WTC11 (cell line): ENCODE measurements around the gene MIPOL1. TPM values are rescaled to one million over a fixed set of nuclear protein-coding genes. Genes with fewer than 3 reads are reported as not detected.
A peak's percentile ranks its signal among the peaks of the same experiment; 100 is the strongest.

ENCODE experiments used
- ATAC-seq: fragments of 200-7000 bp; cut with Tn5 transposase; 2 replicates; pipeline ENCODE4 v1.10.0; 2021; ENCODE audit warnings: mild to moderate bottlenecking, moderate library complexity
- CTCF ChIA-PET: fragments of 300-600 bp; sonication (Branson Sonifier 250); formaldehyde crosslinking; loops from one replicate; lab custom pipeline; 2021; ENCODE audit warnings: antibody characterized with exemption; lab: Charles Lee
- POLR2A ChIA-PET: fragments of 350-600 bp; sonication (Branson Sonifier 250); formaldehyde crosslinking; loops from one replicate; lab custom pipeline; 2021; ENCODE audit warnings: antibody characterized with exemption; lab: Charles Lee
- DNase-seq: peaks from one replicate; pipeline ENCODE4 v3.0.0; 2021; ENCODE audit warnings: low spot score
- H3K27ac Mint-ChIP-seq: 2 replicates; pipeline ENCODE4 v1.8.0; 2021; ENCODE audit warnings: mixed read lengths
- H3K27me3 Mint-ChIP-seq: 2 replicates; pipeline ENCODE4 v1.8.0; 2021; ENCODE audit warnings: low read depth, mild to moderate bottlenecking, moderate library complexity, mixed read lengths
- H3K36me3 Mint-ChIP-seq: 2 replicates; pipeline ENCODE4 v1.8.0; 2021; ENCODE audit warnings: mixed read lengths
- H3K4me1 Mint-ChIP-seq: 2 replicates; pipeline ENCODE4 v1.8.0; 2022; ENCODE audit warnings: mixed read lengths
- H3K4me3 Mint-ChIP-seq: 2 replicates; pipeline ENCODE4 v1.8.0; 2021; ENCODE audit warnings: mild to moderate bottlenecking, moderate library complexity, mixed read lengths
- H3K9me3 Mint-ChIP-seq: 2 replicates; pipeline ENCODE4 v1.8.0; 2021; ENCODE audit warnings: mixed read lengths
- CREM ChIP-seq: sonication (generic); formaldehyde crosslinking; IDR thresholded peaks from 2 replicates; pipeline ENCODE4 v1.8.1; 2022; ENCODE audit warnings: mild to moderate bottlenecking, missing genetic modification reagents, moderate library complexity
- ELF4 ChIP-seq: sonication (generic); formaldehyde crosslinking; IDR thresholded peaks from 2 replicates; pipeline ENCODE4 v1.8.1; 2022; ENCODE audit warnings: low read depth, mild to moderate bottlenecking, moderate library complexity, missing genetic modification reagents
- EMX1 ChIP-seq: fragments of 250-450 bp; sonication (Bioruptor Pico); IDR thresholded peaks from 2 replicates; pipeline ENCODE4 v1.8.0; 2021; ENCODE audit warnings: mild to moderate bottlenecking
- ETV6 ChIP-seq: sonication (generic); formaldehyde crosslinking; IDR thresholded peaks from 2 replicates; pipeline ENCODE4 v1.8.1; 2022; ENCODE audit warnings: mild to moderate bottlenecking, missing genetic modification reagents
- FOXJ3 ChIP-seq: sonication (generic); formaldehyde crosslinking; IDR thresholded peaks from 2 replicates; pipeline ENCODE4 v1.9.0; 2021; ENCODE audit warnings: missing genetic modification reagents, mild to moderate bottlenecking, borderline replicate concordance
- FOXK1 ChIP-seq: sonication (generic); formaldehyde crosslinking; IDR thresholded peaks from 2 replicates; pipeline ENCODE4 v1.8.0; 2022; ENCODE audit warnings: mild to moderate bottlenecking, moderate library complexity, missing genetic modification reagents
- GTF2I ChIP-seq: fragments of 250-450 bp; sonication (Bioruptor Pico); conservative IDR thresholded peaks from 2 replicates; pipeline ENCODE4 v1.4.0; 2021; ENCODE audit warnings: mild to moderate bottlenecking
- KAT7 ChIP-seq: sonication (generic); formaldehyde crosslinking; IDR thresholded peaks from 2 replicates; pipeline ENCODE4 v1.8.1; 2023; ENCODE audit warnings: missing genetic modification reagents, mild to moderate bottlenecking, borderline replicate concordance
- MXD4 ChIP-seq: fragments of 250-450 bp; sonication (Bioruptor Pico); IDR thresholded peaks from 2 replicates; pipeline ENCODE4 v1.8.0; 2021; ENCODE audit warnings: mild to moderate bottlenecking, moderate library complexity, borderline replicate concordance
- NFE2L1 ChIP-seq: sonication (generic); formaldehyde crosslinking; IDR thresholded peaks from 2 replicates; pipeline ENCODE4 v1.8.1; 2023; ENCODE audit warnings: missing genetic modification reagents
- NR1H2 ChIP-seq: sonication (generic); formaldehyde crosslinking; IDR thresholded peaks from 2 replicates; pipeline ENCODE4 v1.9.0; 2021; ENCODE audit warnings: mild to moderate bottlenecking, moderate library complexity, missing genetic modification reagents
- NR2C2 ChIP-seq: sonication (generic); formaldehyde crosslinking; IDR thresholded peaks from 2 replicates; pipeline ENCODE4 v1.8.0; 2022; ENCODE audit warnings: mild to moderate bottlenecking, missing genetic modification reagents
- PRRX2 ChIP-seq: fragments of 250-450 bp; sonication (Bioruptor Pico); IDR thresholded peaks from 2 replicates; pipeline ENCODE4 v1.8.0; 2021; ENCODE audit warnings: mild to moderate bottlenecking
- SOX15 ChIP-seq: fragments of 250-450 bp; sonication (Bioruptor Pico); IDR thresholded peaks from 2 replicates; pipeline ENCODE4 v1.9.0; 2021; ENCODE audit warnings: mild to moderate bottlenecking
- SP1 ChIP-seq: sonication (generic); formaldehyde crosslinking; conservative IDR thresholded peaks from 2 replicates; pipeline ENCODE4 v1.8.1; 2022; ENCODE audit warnings: missing genetic modification reagents
- TEAD4 ChIP-seq: sonication (generic); formaldehyde crosslinking; IDR thresholded peaks from 2 replicates; pipeline ENCODE4 v1.8.0; 2022; ENCODE audit warnings: mild to moderate bottlenecking, missing genetic modification reagents
- ZNF138 ChIP-seq: sonication (generic); formaldehyde crosslinking; conservative IDR thresholded peaks from 2 replicates; pipeline ENCODE4 v1.8.1; 2022; ENCODE audit warnings: mild to moderate bottlenecking, moderate library complexity, missing genetic modification reagents
- ZNF416 ChIP-seq: fragments of 250-450 bp; sonication (Bioruptor Pico); IDR thresholded peaks from 2 replicates; pipeline ENCODE4 v1.9.0; 2021; ENCODE audit warnings: mild to moderate bottlenecking, inconsistent platforms
- ZNF423 ChIP-seq: fragments of 250-450 bp; sonication (Bioruptor Pico); IDR thresholded peaks from 2 replicates; pipeline ENCODE4 v2.1.2; 2022; ENCODE audit warnings: mild to moderate bottlenecking, moderate library complexity
- ZNF671 ChIP-seq: fragments of 250-450 bp; sonication (Bioruptor Pico); IDR thresholded peaks from 2 replicates; pipeline ENCODE4 v1.8.0; 2021; ENCODE audit warnings: mild to moderate bottlenecking
- total RNA-seq: library from RNA; stranded (reverse); gene quantifications from 3 replicates; pipeline ENCODE4 v1.2.3, GENCODE V29; 2021
- TF ChIP-seq, protein P1 (sequence below): fragments of 250-450 bp; sonication (Bioruptor Pico); IDR thresholded peaks from 2 replicates; pipeline ENCODE4 v1.9.0; 2021; ENCODE audit warnings: mild to moderate bottlenecking
- TF ChIP-seq, protein P2 (sequence below): sonication (generic); formaldehyde crosslinking; IDR thresholded peaks from 2 replicates; pipeline ENCODE4 v1.8.0; 2022; ENCODE audit warnings: mild to moderate bottlenecking, missing genetic modification reagents
- TF ChIP-seq, protein P3 (sequence below): sonication (generic); formaldehyde crosslinking; IDR thresholded peaks from 2 replicates; pipeline ENCODE4 v1.8.1; 2022; ENCODE audit warnings: low read depth, mild to moderate bottlenecking, moderate library complexity, missing genetic modification reagents, borderline replicate concordance
- TF ChIP-seq, protein P4 (sequence below): sonication (generic); formaldehyde crosslinking; IDR thresholded peaks from 2 replicates; pipeline ENCODE4 v1.8.1; 2022; ENCODE audit warnings: mild to moderate bottlenecking, moderate library complexity, missing genetic modification reagents
- TF ChIP-seq, protein P5 (sequence below): sonication (generic); formaldehyde crosslinking; IDR thresholded peaks from 2 replicates; pipeline ENCODE4 v1.8.0; 2022; ENCODE audit warnings: mild to moderate bottlenecking, missing genetic modification reagents

MIPOL1 gene
- total RNA-seq, 1 experiment from 2014 or later = 13.1 TPM

DNA sequence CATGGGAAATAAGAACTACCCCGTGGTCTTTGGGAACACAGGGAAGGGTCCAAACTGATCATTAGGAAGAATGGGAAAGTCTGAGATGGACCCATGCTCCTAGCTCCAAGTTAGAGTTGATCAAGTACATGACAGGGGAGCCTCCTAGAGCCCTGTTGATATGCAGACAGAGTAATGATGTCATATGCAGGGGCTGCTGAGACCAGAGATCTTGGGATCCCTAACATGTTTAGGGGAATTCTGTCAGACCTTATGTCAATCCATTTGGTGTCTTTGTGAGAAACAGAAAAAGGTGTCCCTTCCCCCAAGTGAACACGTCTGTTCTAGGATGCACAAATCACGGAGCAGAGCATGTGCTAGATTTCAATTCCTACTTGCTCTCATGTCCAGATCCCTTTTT is 31.9 kb upstream of the MIPOL1 start:
- peaks cover 4% of the 10 kb centered on the region; the same call in 1 of the 2 replicates for H3K36me3 Mint-ChIP-seq
- DNase-seq = no peak
- no peak overlapping the region for H3K4me3 Mint-ChIP-seq
- H3K9me3 Mint-ChIP-seq = peaks cover 10% of the 10 kb centered on the region
- POLR2A ChIA-PET = no interaction called here
- TF ChIP-seq, protein P1, sequence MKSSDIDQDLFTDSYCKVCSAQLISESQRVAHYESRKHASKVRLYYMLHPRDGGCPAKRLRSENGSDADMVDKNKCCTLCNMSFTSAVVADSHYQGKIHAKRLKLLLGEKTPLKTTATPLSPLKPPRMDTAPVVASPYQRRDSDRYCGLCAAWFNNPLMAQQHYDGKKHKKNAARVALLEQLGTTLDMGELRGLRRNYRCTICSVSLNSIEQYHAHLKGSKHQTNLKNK = no peak
- TF ChIP-seq SOX15 (CRISPR knock-in tag) = no peak
- no peaks in the 10 kb centered on the region; the same call in 1 of the 2 replicates for H3K27me3 Mint-ChIP-seq
- no peak for ATAC-seq
- H3K27ac Mint-ChIP-seq = no peak overlapping the region
- CTCF ChIA-PET = no interaction called here
- H3K4me1 Mint-ChIP-seq = peaks cover 46% of the 10 kb centered on the region

DNA sequence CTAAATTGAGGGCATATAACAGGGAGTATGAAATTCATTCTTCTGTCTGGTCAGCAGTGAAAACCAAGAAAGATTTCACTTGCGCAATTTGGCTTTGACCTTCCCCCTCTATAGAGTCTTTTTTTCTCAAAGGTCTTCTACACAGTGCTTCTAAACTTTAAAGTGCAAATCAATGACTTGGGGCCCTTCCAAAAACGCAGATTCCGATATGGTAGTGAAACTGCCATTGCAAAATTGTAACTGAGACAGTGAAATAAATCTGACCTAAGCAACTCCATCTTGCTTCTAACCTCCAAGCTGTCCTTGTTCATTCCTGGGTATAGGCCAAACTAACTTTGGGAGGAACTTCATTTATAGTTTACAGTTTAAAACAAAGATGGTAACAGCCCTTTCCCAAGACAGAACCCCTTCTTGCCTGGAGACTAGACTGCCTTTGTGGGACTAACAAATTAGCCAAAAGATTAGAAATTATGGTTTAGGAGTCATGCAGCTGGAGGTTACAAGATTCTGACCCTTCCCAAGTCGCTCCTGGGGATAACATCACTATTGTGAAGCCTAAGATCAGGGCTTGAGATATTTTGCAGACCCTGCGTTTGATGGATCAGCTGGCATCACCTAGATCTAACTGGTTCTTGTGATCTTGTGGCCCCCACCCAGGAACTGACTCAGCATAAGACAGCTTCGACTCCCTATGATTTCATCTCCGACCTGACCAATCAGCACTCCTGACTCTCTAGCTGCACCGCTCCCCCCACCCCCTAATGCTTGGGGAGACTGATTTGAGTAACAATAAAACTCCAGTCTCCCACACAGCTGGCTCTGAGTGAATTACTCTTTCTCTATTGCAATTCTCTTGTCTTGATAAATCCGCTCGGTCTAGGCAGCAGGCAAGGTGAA is 30.3 kb upstream of the MIPOL1 start:
- peaks cover 2% of the 10 kb centered on the region for H3K9me3 Mint-ChIP-seq
- TF ChIP-seq, protein P2, sequence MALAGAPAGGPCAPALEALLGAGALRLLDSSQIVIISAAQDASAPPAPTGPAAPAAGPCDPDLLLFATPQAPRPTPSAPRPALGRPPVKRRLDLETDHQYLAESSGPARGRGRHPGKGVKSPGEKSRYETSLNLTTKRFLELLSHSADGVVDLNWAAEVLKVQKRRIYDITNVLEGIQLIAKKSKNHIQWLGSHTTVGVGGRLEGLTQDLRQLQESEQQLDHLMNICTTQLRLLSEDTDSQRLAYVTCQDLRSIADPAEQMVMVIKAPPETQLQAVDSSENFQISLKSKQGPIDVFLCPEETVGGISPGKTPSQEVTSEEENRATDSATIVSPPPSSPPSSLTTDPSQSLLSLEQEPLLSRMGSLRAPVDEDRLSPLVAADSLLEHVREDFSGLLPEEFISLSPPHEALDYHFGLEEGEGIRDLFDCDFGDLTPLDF (CRISPR knock-in tag) = no peak
- TF ChIP-seq ETV6 (CRISPR knock-in tag) = peak; percentile 31; the same call in 1 of the 2 replicates
- 0 out of 2 replicates have a peak, but pooled peaks have one; percentile 33 for TF ChIP-seq SP1 (CRISPR knock-in tag)
- TF ChIP-seq ZNF138 = no peak
- 0 out of 2 replicates have a peak, but pooled peaks have one; percentile 23 for TF ChIP-seq ZNF423 (CRISPR knock-in tag)
- no peak for TF ChIP-seq FOXJ3 (CRISPR knock-in tag)
- TF ChIP-seq EMX1 (CRISPR knock-in tag) = no peak
- no peak for TF ChIP-seq SOX15 (CRISPR knock-in tag)
- TF ChIP-seq TEAD4 (CRISPR knock-in tag) = no peak
- no peak for TF ChIP-seq ZNF671 (CRISPR knock-in tag)
- TF ChIP-seq ELF4 (CRISPR knock-in tag) = no peak
- peak; percentile 93 for TF ChIP-seq NFE2L1
- TF ChIP-seq, all 79 proteins: peak for 4
- ChIA-PET POLR2A (interaction anchor here (1.5 kb wide), 1 partner anchor 31 kb away, joined by 3 read pairs; the partner anchor contains the start of gene MIPOL1), CTCF (interaction anchor here (0.5 to 1.4 kb wide), 8 partner anchors 15 to 980 kb away, joined by 3 to 11 read pairs (median 3); no protein-coding TSS in a partner anchor)
- DNase-seq (peak; percentile 63), ATAC-seq (peak; percentile 57)
- H3K27ac Mint-ChIP-seq = peak overlapping the region; percentile 73
- H3K36me3 Mint-ChIP-seq = peaks cover 1% of the 10 kb centered on the region; the same call in 1 of the 2 replicates
- no peak overlapping the region for H3K4me3 Mint-ChIP-seq
- H3K27me3 Mint-ChIP-seq = no peaks in the 10 kb centered on the region; the same call in 1 of the 2 replicates
- peaks cover 50% of the 10 kb centered on the region for H3K4me1 Mint-ChIP-seq

DNA sequence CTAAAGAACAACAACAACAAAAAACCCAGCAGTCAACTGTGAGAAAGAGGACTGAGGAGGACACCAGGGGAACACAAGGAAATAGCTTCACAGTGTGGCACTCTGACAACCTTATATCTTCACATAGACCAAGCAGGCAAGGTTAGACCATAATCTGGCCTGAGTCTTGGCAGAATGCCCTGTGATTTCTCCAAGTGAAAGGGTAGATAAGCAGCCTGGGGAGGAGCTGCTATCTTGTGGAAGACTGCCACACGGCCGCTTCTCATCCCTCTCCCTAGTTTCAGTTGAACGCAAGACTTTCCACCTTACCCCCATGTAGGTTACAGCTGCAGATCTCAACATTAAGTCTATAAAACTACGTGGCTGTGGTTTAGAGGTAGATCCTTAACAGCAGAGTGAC is 29.0 kb upstream of the MIPOL1 start:
- no peaks in the 10 kb centered on the region; the same call in 1 of the 2 replicates for H3K27me3 Mint-ChIP-seq
- no peak overlapping the region for H3K4me3 Mint-ChIP-seq
- H3K9me3 Mint-ChIP-seq = no peaks in the 10 kb centered on the region
- CTCF ChIA-PET = interaction anchor here (0.6 to 1.5 kb wide), 5 partner anchors 18 to 144 kb away, joined by 3 read pairs; no protein-coding TSS in a partner anchor
- no peaks in the 10 kb centered on the region for H3K36me3 Mint-ChIP-seq
- POLR2A ChIA-PET = interaction anchor here (1.5 kb wide), 1 partner anchor 29 kb away, joined by 3 read pairs; the partner anchor contains the start of gene MIPOL1
- no peak for DNase-seq
- H3K27ac Mint-ChIP-seq = peak overlapping the region; percentile 51
- peaks cover 61% of the 10 kb centered on the region for H3K4me1 Mint-ChIP-seq
- no peak for ATAC-seq
- TF ChIP-seq, protein P2 (CRISPR knock-in tag) = no peak
- TF ChIP-seq ZNF138 (no peak), PRRX2 (no peak), ZNF416 (CRISPR knock-in tag) (no peak), KAT7 (CRISPR knock-in tag) (no peak), GTF2I (CRISPR knock-in tag) (no peak), FOXK1 (CRISPR knock-in tag) (no peak), NR1H2 (CRISPR knock-in tag) (no peak), NR2C2 (CRISPR knock-in tag) (no peak), MXD4 (CRISPR knock-in tag) (no peak), CREM (CRISPR knock-in tag) (no peak), ELF4 (CRISPR knock-in tag) (no peak)
- TF ChIP-seq, protein P3, sequence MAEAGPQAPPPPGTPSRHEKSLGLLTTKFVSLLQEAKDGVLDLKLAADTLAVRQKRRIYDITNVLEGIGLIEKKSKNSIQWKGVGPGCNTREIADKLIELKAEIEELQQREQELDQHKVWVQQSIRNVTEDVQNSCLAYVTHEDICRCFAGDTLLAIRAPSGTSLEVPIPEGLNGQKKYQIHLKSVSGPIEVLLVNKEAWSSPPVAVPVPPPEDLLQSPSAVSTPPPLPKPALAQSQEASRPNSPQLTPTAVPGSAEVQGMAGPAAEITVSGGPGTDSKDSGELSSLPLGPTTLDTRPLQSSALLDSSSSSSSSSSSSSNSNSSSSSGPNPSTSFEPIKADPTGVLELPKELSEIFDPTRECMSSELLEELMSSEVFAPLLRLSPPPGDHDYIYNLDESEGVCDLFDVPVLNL (CRISPR knock-in tag) = no peak
- TF ChIP-seq, protein P4, sequence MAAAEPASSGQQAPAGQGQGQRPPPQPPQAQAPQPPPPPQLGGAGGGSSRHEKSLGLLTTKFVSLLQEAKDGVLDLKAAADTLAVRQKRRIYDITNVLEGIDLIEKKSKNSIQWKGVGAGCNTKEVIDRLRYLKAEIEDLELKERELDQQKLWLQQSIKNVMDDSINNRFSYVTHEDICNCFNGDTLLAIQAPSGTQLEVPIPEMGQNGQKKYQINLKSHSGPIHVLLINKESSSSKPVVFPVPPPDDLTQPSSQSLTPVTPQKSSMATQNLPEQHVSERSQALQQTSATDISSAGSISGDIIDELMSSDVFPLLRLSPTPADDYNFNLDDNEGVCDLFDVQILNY (CRISPR knock-in tag) = no peak
- TF ChIP-seq, protein P5, sequence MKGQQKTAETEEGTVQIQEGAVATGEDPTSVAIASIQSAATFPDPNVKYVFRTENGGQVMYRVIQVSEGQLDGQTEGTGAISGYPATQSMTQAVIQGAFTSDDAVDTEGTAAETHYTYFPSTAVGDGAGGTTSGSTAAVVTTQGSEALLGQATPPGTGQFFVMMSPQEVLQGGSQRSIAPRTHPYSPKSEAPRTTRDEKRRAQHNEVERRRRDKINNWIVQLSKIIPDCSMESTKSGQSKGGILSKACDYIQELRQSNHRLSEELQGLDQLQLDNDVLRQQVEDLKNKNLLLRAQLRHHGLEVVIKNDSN (CRISPR knock-in tag) = no peak
